B cell (primary cell): ENCODE measurements around the gene BCAN. TPM values are rescaled to one million over a fixed set of nuclear protein-coding genes. Genes with fewer than 3 reads are reported as not detected.

Source experiments
- ATAC-seq: fragments of 200-7000 bp; cut with Tn5 transposase; one replicate; pipeline ENCODE4 v1.10.0; 2021; ENCODE audit warnings: low read depth, mild to moderate bottlenecking, moderate number of reproducible peaks, moderate library complexity
- CTCF ChIA-PET: fragments of 350-600 bp; sonication (Branson Sonifier 250); formaldehyde crosslinking; loops from one replicate; lab custom pipeline; 2021; ENCODE audit warnings: antibody characterized with exemption, inconsistent platforms; lab: Charles Lee
- POLR2A ChIA-PET: fragments of 350-600 bp; sonication (Branson Sonifier 250); formaldehyde crosslinking; loops from one replicate; lab custom pipeline; 2021; ENCODE audit warnings: antibody characterized with exemption; lab: Charles Lee
- DNase-seq: peaks from one replicate; pipeline ENCODE4 v3.0.0; 2013
- H2AFZ ChIP-seq: 2 replicates; pipeline ENCODE4 v1.6.1; 2012; ENCODE audit warnings: mild to moderate bottlenecking, low read depth, low read length; ENCODE audit not compliant: insufficient read depth, poor library complexity, severe bottlenecking
- H3K27ac ChIP-seq, 2 donors: 1 replicate in 1 of 2; 2 replicates in 1 of 2; pipeline ENCODE4 v1.5.1; 2012 to 2013; ENCODE audit warnings: low read length in 2 of 2, mild to moderate bottlenecking in 2 of 2, moderate library complexity in 1 of 2
- H3K27me3 ChIP-seq, 4 experiments: fragments of 200-600 bp in 1 of 4; sonication (generic) in 1 of 4; replicated peaks in 1 of 4; 1 replicate in 2 of 4; 2 replicates in 2 of 4; pipeline versions ENCODE4 v1.6.1 to v1.7.0; 2013 to 2016; ENCODE audit warnings: low read length in 3 of 4, mild to moderate bottlenecking in 2 of 4, mixed read lengths in 1 of 4, moderate library complexity in 1 of 4; ENCODE audit not compliant: insufficient read depth in 4 of 4, control insufficient read depth in 3 of 4; ENCODE audit errors: control extremely low read depth in 1 of 4
- H3K36me3 ChIP-seq, 2 experiments: replicated peaks in 1 of 2; 1 replicate in 1 of 2; 2 replicates in 1 of 2; pipeline versions ENCODE4 v1.6.1 to v1.7.1; 2013; ENCODE audit warnings: low read length in 1 of 2; ENCODE audit not compliant: insufficient read depth in 2 of 2, control insufficient read depth in 1 of 2; ENCODE audit errors: control extremely low read depth in 1 of 2, extremely low read depth in 1 of 2
- H3K4me1 ChIP-seq, 2 donors: fragments of 200-600 bp in 1 of 2; sonication (generic) in 1 of 2; 1 replicate in 1 of 2; 2 replicates in 1 of 2; pipeline versions ENCODE4 v1.5.1 to v1.6.1; 2013 to 2017; ENCODE audit warnings: low read length in 2 of 2; ENCODE audit not compliant: control insufficient read depth in 2 of 2, insufficient read depth in 2 of 2
- H3K4me2 ChIP-seq: replicated peaks from 2 replicates; pipeline ENCODE3; 2012; ENCODE audit warnings: mild to moderate bottlenecking, low read depth, low read length; ENCODE audit not compliant: poor library complexity, severe bottlenecking
- H3K4me3 ChIP-seq, 5 experiments: fragments of 200-600 bp in 1 of 5; sonication (generic) in 1 of 5; 1 replicate in 3 of 5; 2 replicates in 2 of 5; pipeline versions ENCODE4 v1.5.1 to v1.7.0; 2011 to 2016; ENCODE audit warnings: low read length in 4 of 5, mild to moderate bottlenecking in 4 of 5, low read depth in 2 of 5, control low read depth in 1 of 5, moderate library complexity in 1 of 5; ENCODE audit not compliant: insufficient read depth in 1 of 5; ENCODE audit errors: control extremely low read depth in 1 of 5, extremely low read depth in 1 of 5
- H3K79me2 ChIP-seq: fragments of 200-600 bp; sonication (generic); one replicate; pipeline ENCODE4 v1.6.0; 2016; ENCODE audit warnings: low read length; ENCODE audit not compliant: control insufficient read depth, insufficient read depth
- H3K9ac ChIP-seq: fragments of 200-600 bp; sonication (generic); 2 replicates; pipeline ENCODE4 v1.6.1; 2017; ENCODE audit warnings: mild to moderate bottlenecking, low read length, moderate library complexity
- H3K9me3 ChIP-seq, 3 donors: one replicate each; pipeline versions ENCODE4 v1.6.1 to v1.7.1; 2013; ENCODE audit warnings: low read length in 2 of 3; ENCODE audit not compliant: control insufficient read depth in 2 of 3, insufficient read depth in 1 of 3; ENCODE audit errors: control extremely low read depth in 1 of 3
- H4K20me1 ChIP-seq: 2 replicates; pipeline ENCODE4 v1.6.0; 2012; ENCODE audit warnings: mild to moderate bottlenecking, low read length; ENCODE audit not compliant: insufficient read depth, control insufficient read depth, poor library complexity, severe bottlenecking
- H3K27ac Mint-ChIP-seq: one replicate; pipeline ENCODE4 v1.8.0; 2021; ENCODE audit warnings: mixed read lengths
- H3K27me3 Mint-ChIP-seq: one replicate; pipeline ENCODE4 v1.8.0; 2021; ENCODE audit warnings: mixed read lengths
- H3K4me1 Mint-ChIP-seq: one replicate; pipeline ENCODE4 v1.8.0; 2021; ENCODE audit warnings: mixed read lengths
- H3K4me3 Mint-ChIP-seq: one replicate; pipeline ENCODE4 v1.8.0; 2021; ENCODE audit warnings: mixed read lengths
- H3K9me3 Mint-ChIP-seq: one replicate; pipeline ENCODE4 v1.8.0; 2022; ENCODE audit warnings: mixed read lengths; ENCODE audit not compliant: insufficient read depth
- CTCF ChIP-seq: fragments of 200-600 bp; IDR thresholded peaks from one replicate; pipeline ENCODE4 v1.8.0; 2022; ENCODE audit warnings: antibody characterized with exemption, mild to moderate bottlenecking
- EZH2 ChIP-seq: IDR thresholded peaks from 2 replicates; pipeline ENCODE4 v1.6.1; 2012; ENCODE audit warnings: borderline replicate concordance, low read depth, mild to moderate bottlenecking, moderate library complexity, low read length; ENCODE audit not compliant: insufficient read depth, poor library complexity, severe bottlenecking
- WGBS: methylation state at CpG from one replicate; pipeline ENCODE4 v1.1.5; 2013; ENCODE audit warnings: missing lambda C conversion rate; ENCODE audit not compliant: insufficient coverage; 5-methylcytosine and 5-hydroxymethylcytosine counted together
- intact Hi-C: fragments of 100-400 bp; cut with micrococcal nuclease; formaldehyde crosslinking; loops from one replicate; pipeline ENCODE4 v1.10.0; 2022
- polyA plus RNA-seq: library from polyadenylated mRNA; depleted of rRNA; stranded (reverse); fragments of >200 nt; gene quantifications from 2 replicates; pipeline ENCODE4 v1.2.3, GENCODE V29; 2012
- total RNA-seq, 2 donors: library from RNA; stranded (reverse); fragments of 120-200 nt in 1 of 2; gene quantifications; 1 replicate in 1 of 2; 2 replicates in 1 of 2; pipeline versions ENCODE4 v1.2.3 to v1.2.4, GENCODE V29; 2013 to 2022

Gene BCAN
- total and polyA plus RNA-seq, 2 donors (not counting 1 experiment from before 2014, with no cell fraction given) = not detected

- no peak overlapping the region for H3K9ac ChIP-seq
- Mint-ChIP-seq H3K27me3 (peaks cover 55% of the 10 kb centered on the region), H3K4me1 (no peaks in the 10 kb centered on the region), H3K27ac (no peak overlapping the region), H3K9me3 (no peaks in the 10 kb centered on the region), H3K4me3 (no peak overlapping the region)
- no peaks in the 10 kb centered on the region for H3K36me3 ChIP-seq
- H3K4me3 ChIP-seq = no peak overlapping the region
- no peak for ATAC-seq
- TF ChIP-seq CTCF = no peak
- ChIA-PET CTCF (interaction anchor here (1.0 to 2.0 kb wide), 2 partner anchors 8 to 32 kb away, joined by 3 to 12 read pairs; no protein-coding TSS in a partner anchor), POLR2A (no interaction called here)
- no peaks in the 10 kb centered on the region for H3K4me1 ChIP-seq
- H3K79me2 ChIP-seq = no peaks in the 10 kb centered on the region
- no peaks in the 10 kb centered on the region for H3K9me3 ChIP-seq
- no peaks in the 10 kb centered on the region for H4K20me1 ChIP-seq
- no peak overlapping the region for H2AFZ ChIP-seq
- H3K27me3 ChIP-seq = peaks cover 0 to 53% (median 19%) of the 10 kb centered on the region in 4 experiments
- no peak overlapping the region for H3K27ac ChIP-seq
- intact Hi-C loops = no loop called here
- H3K4me2 ChIP-seq = no peak overlapping the region
- DNase-seq = no peak
- 17% methylated on average over 4 of the region's 5 CpGs for WGBS
Observed at GRCh38 chr1:156616463-156616862, 25.5 kb upstream of the BCAN start.

- WGBS = 8% methylated on average over 2 of the region's 7 CpGs
- Histone ChIP-seq H3K9me3 (peaks cover 0 to 4% (median 0%) of the 10 kb centered on the region in 3 donors), H3K27me3 (peaks cover 0 to 66% (median 24%) of the 10 kb centered on the region in 4 experiments), H3K79me2 (no peaks in the 10 kb centered on the region), H3K4me3 (no peak within 1 kb of the TSS), H3K9ac (no peak within 1 kb of the TSS), H3K36me3 (no peaks in the 10 kb centered on the region), H2AFZ (no peak within 1 kb of the TSS), H3K4me2 (no peak within 1 kb of the TSS), H4K20me1 (no peaks in the 10 kb centered on the region), H3K27ac (no peak within 1 kb of the TSS), H3K4me1 (peaks cover 4 to 6% of the 10 kb centered on the region in 2 donors)
- Mint-ChIP-seq H3K27me3 (peaks cover 65% of the 10 kb centered on the region), H3K9me3 (no peaks in the 10 kb centered on the region), H3K4me3 (no peak within 1 kb of the TSS), H3K27ac (no peak within 1 kb of the TSS), H3K4me1 (peaks cover 4% of the 10 kb centered on the region)
- TF ChIP-seq CTCF = peak; percentile 33
- TF ChIP-seq EZH2 = no peak
- ChIA-PET CTCF (interaction anchor here (0.6 to 12.9 kb wide), 13 partner anchors 11 to 240 kb away, joined by 3 to 173 read pairs (median 6); partner anchors contain the start of gene NAXE), POLR2A (no interaction called here)
- peak; percentile 39 for DNase-seq
- peak; percentile 49 for ATAC-seq
- intact Hi-C loops = no loop called here
Observed at GRCh38 chr1:156618853-156619581, 22.9 kb upstream of the BCAN start, which contains the start of gene HAPLN2. Gene HAPLN2 (plus strand): TSS chr1:156619415. CDS start chr1:156623491, 4,076 bp downstream.
